ENCODE measurements around the gene DOCK11. TPM values are rescaled to one million over a fixed set of nuclear protein-coding genes. Genes with fewer than 3 reads are reported as not detected.

Gene DOCK11
- polyA plus RNA-seq, 4 donors, result 1.3 to 8.6 (median 4.0) TPM

GRCh38 chrX:118627084-118627758 is 131.6 kb downstream of the DOCK11 start:
- Histone ChIP-seq H3K27ac (ENCODE audit: low read depth in 1 of 3, low read length in 2 of 3) (no peak overlapping the region), H3K27me3 (ENCODE audit: control insufficient read depth in 3 of 3, insufficient read depth in 3 of 3, low read length in 3 of 3) (no peaks in the 10 kb centered on the region), H3K9me3 (ENCODE audit: control insufficient read depth in 2 of 2, insufficient read depth in 1 of 2, low read depth in 1 of 2, low read length in 1 of 2) (no peaks in the 10 kb centered on the region), H3K4me3 (ENCODE audit: low read depth in 1 of 3, low read length in 3 of 3) (no peak overlapping the region), H3K36me3 (ENCODE audit: control insufficient read depth in 3 of 3, insufficient read depth in 2 of 3, low read depth in 1 of 3, low read length in 3 of 3) (no peaks in the 10 kb centered on the region), H3K4me1 (ENCODE audit: control insufficient read depth in 3 of 3, insufficient read depth in 2 of 3, low read depth in 1 of 3, low read length in 2 of 3) (no peaks in the 10 kb centered on the region)
- DNase-seq (peak; percentile 6 to 7), FAIRE-seq (peak; percentile 19)
- WGBS, 3 donors, result 40 to 70% (median 43%) methylated on average over 5 of the region's 5 CpGs

- WGBS, 3 donors, result 77 to 93% (median 87%) methylated on average over 7 of the region's 7 CpGs
- FAIRE-seq (no peak), DNase-seq (no peak)
- no peaks in the 10 kb centered on the region for H3K36me3 ChIP-seq (ENCODE audit: control insufficient read depth in 3 of 3, insufficient read depth in 2 of 3, low read depth in 1 of 3, low read length in 3 of 3)
- no peaks in the 10 kb centered on the region for H3K4me1 ChIP-seq (ENCODE audit: control insufficient read depth in 3 of 3, insufficient read depth in 2 of 3, low read depth in 1 of 3, low read length in 2 of 3)
- no peak overlapping the region for H3K4me3 ChIP-seq (ENCODE audit: low read depth in 1 of 3, low read length in 3 of 3)
- no peaks in the 10 kb centered on the region for H3K27me3 ChIP-seq (ENCODE audit: control insufficient read depth in 3 of 3, insufficient read depth in 3 of 3, low read length in 3 of 3)
- H3K27ac ChIP-seq (ENCODE audit: low read depth in 1 of 3, low read length in 2 of 3), result no peak overlapping the region
- H3K9me3 ChIP-seq (ENCODE audit: control insufficient read depth in 2 of 2, insufficient read depth in 1 of 2, low read depth in 1 of 2, low read length in 1 of 2), result no peaks in the 10 kb centered on the region
Observed at GRCh38 chrX:118630848-118631247, 135.2 kb downstream of the DOCK11 start.

DNA sequence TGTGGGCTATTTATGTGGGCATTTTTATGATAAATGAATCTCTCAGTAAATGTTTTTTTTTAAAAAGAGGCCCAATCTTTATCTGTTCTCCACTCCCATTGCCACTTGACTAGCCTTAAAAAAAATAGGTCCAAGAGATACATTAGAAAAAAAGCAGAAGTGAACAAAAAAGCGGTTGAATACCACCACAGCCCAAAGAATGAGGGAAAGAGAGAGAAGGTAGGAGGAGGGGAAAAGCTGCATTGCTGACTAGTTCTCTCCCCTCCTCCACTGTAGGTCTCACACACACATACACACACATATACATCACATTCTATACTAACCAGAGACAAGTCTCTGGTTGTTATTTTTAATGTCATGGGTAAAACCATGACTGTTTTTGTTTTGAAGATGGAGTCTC is 136.0 kb downstream of the DOCK11 start:
- Histone ChIP-seq H3K27me3 (ENCODE audit: control insufficient read depth in 3 of 3, insufficient read depth in 3 of 3, low read length in 3 of 3) (no peaks in the 10 kb centered on the region), H3K9me3 (ENCODE audit: control insufficient read depth in 2 of 2, insufficient read depth in 1 of 2, low read depth in 1 of 2, low read length in 1 of 2) (no peaks in the 10 kb centered on the region), H3K27ac (ENCODE audit: low read depth in 1 of 3, low read length in 2 of 3) (no peak overlapping the region), H3K4me3 (ENCODE audit: low read depth in 1 of 3, low read length in 3 of 3) (no peak overlapping the region), H3K36me3 (ENCODE audit: control insufficient read depth in 3 of 3, insufficient read depth in 2 of 3, low read depth in 1 of 3, low read length in 3 of 3) (no peaks in the 10 kb centered on the region), H3K4me1 (ENCODE audit: control insufficient read depth in 3 of 3, insufficient read depth in 2 of 3, low read depth in 1 of 3, low read length in 2 of 3) (no peaks in the 10 kb centered on the region)
- DNase-seq (no peak), FAIRE-seq (no peak)
- WGBS, 3 donors, result 88 to 100% (median 89%) methylated on average over 1 of the region's 1 CpG

- no peaks in the 10 kb centered on the region for H3K4me1 ChIP-seq (ENCODE audit: control insufficient read depth in 3 of 3, insufficient read depth in 2 of 3, low read depth in 1 of 3, low read length in 2 of 3)
- DNase-seq (no peak), FAIRE-seq (no peak)
- 63 to 72% (median 70%) methylated on average over 4 of the region's 4 CpGs for WGBS, 3 donors
- H3K27ac ChIP-seq (ENCODE audit: low read depth in 1 of 3, low read length in 2 of 3), result no peak overlapping the region
- H3K27me3 ChIP-seq (ENCODE audit: control insufficient read depth in 3 of 3, insufficient read depth in 3 of 3, low read length in 3 of 3), result no peaks in the 10 kb centered on the region
- H3K9me3 ChIP-seq (ENCODE audit: control insufficient read depth in 2 of 2, insufficient read depth in 1 of 2, low read depth in 1 of 2, low read length in 1 of 2), result no peaks in the 10 kb centered on the region
- no peak overlapping the region for H3K4me3 ChIP-seq (ENCODE audit: low read depth in 1 of 3, low read length in 3 of 3)
- H3K36me3 ChIP-seq (ENCODE audit: control insufficient read depth in 3 of 3, insufficient read depth in 2 of 3, low read depth in 1 of 3, low read length in 3 of 3), result no peaks in the 10 kb centered on the region
Observed at GRCh38 chrX:118632862-118633261, 137.2 kb downstream of the DOCK11 start.

DNA sequence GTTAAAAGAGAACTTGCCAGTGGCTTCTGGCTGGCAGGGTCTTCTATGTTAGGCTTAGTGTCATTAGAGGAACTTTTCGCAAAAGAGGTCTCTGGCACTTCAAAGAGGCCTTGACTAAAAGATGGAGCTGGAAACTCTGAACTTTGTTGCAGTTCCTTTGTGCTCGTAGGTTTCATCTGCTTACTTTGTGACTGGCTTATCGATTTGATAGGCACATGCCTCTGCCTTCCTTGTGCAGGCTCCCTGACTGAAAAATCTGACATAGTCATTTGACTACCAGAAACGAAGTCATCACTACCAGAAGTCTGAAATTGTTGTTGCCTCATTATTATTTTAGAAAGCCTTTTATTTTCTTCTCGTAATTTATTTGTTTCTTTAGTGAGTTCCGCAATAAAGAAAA is 137.9 kb downstream of the DOCK11 start:
- no peak for FAIRE-seq
- Histone ChIP-seq H3K4me1 (ENCODE audit: control insufficient read depth in 3 of 3, insufficient read depth in 2 of 3, low read depth in 1 of 3, low read length in 2 of 3) (no peaks in the 10 kb centered on the region), H3K9me3 (ENCODE audit: control insufficient read depth in 2 of 2, insufficient read depth in 1 of 2, low read depth in 1 of 2, low read length in 1 of 2) (no peaks in the 10 kb centered on the region)

GRCh38 chrX:118634336-118634735 is 138.7 kb downstream of the DOCK11 start:
- no peaks in the 10 kb centered on the region for H3K36me3 ChIP-seq (ENCODE audit: control insufficient read depth in 3 of 3, insufficient read depth in 2 of 3, low read depth in 1 of 3, low read length in 3 of 3)
- H3K9me3 ChIP-seq (ENCODE audit: control insufficient read depth in 2 of 2, insufficient read depth in 1 of 2, low read depth in 1 of 2, low read length in 1 of 2), result no peaks in the 10 kb centered on the region
- 94 to 98% (median 96%) methylated on average over 18 of the region's 18 CpGs for WGBS, 3 donors
- no peak overlapping the region for H3K4me3 ChIP-seq (ENCODE audit: low read depth in 1 of 3, low read length in 3 of 3)
- no peaks in the 10 kb centered on the region for H3K27me3 ChIP-seq (ENCODE audit: control insufficient read depth in 3 of 3, insufficient read depth in 3 of 3, low read length in 3 of 3)
- no peak overlapping the region for H3K27ac ChIP-seq (ENCODE audit: low read depth in 1 of 3, low read length in 2 of 3)
- DNase-seq (no peak), FAIRE-seq (no peak)
- H3K4me1 ChIP-seq (ENCODE audit: control insufficient read depth in 3 of 3, insufficient read depth in 2 of 3, low read depth in 1 of 3, low read length in 2 of 3), result no peaks in the 10 kb centered on the region

More for the DNA sequence above, 137.9 kb downstream of the DOCK11 start:
- Histone ChIP-seq H3K27me3 (ENCODE audit: control insufficient read depth in 3 of 3, insufficient read depth in 3 of 3, low read length in 3 of 3) (no peaks in the 10 kb centered on the region), H3K4me3 (ENCODE audit: low read depth in 1 of 3, low read length in 3 of 3) (no peak overlapping the region), H3K36me3 (ENCODE audit: control insufficient read depth in 3 of 3, insufficient read depth in 2 of 3, low read depth in 1 of 3, low read length in 3 of 3) (no peaks in the 10 kb centered on the region), H3K27ac (ENCODE audit: low read depth in 1 of 3, low read length in 2 of 3) (no peak overlapping the region)
- DNase-seq, result no peak
- 81 to 88% (median 81%) methylated on average over 6 of the region's 6 CpGs for WGBS, 3 donors

- no peaks in the 10 kb centered on the region for H3K36me3 ChIP-seq (ENCODE audit: control insufficient read depth in 3 of 3, insufficient read depth in 2 of 3, low read depth in 1 of 3, low read length in 3 of 3)
- no peak for FAIRE-seq
- no peaks in the 10 kb centered on the region for H3K4me1 ChIP-seq (ENCODE audit: control insufficient read depth in 3 of 3, insufficient read depth in 2 of 3, low read depth in 1 of 3, low read length in 2 of 3)
- no peak overlapping the region for H3K4me3 ChIP-seq (ENCODE audit: low read depth in 1 of 3, low read length in 3 of 3)
- WGBS, 3 donors, result 32 to 44% (median 38%) methylated on average over 2 of the region's 2 CpGs
- H3K27ac ChIP-seq (ENCODE audit: low read depth in 1 of 3, low read length in 2 of 3), result no peak overlapping the region
- H3K9me3 ChIP-seq (ENCODE audit: control insufficient read depth in 2 of 2, insufficient read depth in 1 of 2, low read depth in 1 of 2, low read length in 1 of 2), result no peaks in the 10 kb centered on the region
- DNase-seq, result peak; percentile 7 to 26
- no peaks in the 10 kb centered on the region for H3K27me3 ChIP-seq (ENCODE audit: control insufficient read depth in 3 of 3, insufficient read depth in 3 of 3, low read length in 3 of 3)
Observed at GRCh38 chrX:118637997-118638396, 142.4 kb downstream of the DOCK11 start.

- Histone ChIP-seq H3K4me1 (ENCODE audit: control insufficient read depth in 3 of 3, insufficient read depth in 2 of 3, low read depth in 1 of 3, low read length in 2 of 3) (no peaks in the 10 kb centered on the region), H3K4me3 (ENCODE audit: low read depth in 1 of 3, low read length in 3 of 3) (no peak overlapping the region), H3K9me3 (ENCODE audit: control insufficient read depth in 2 of 2, insufficient read depth in 1 of 2, low read depth in 1 of 2, low read length in 1 of 2) (no peaks in the 10 kb centered on the region), H3K27me3 (ENCODE audit: control insufficient read depth in 3 of 3, insufficient read depth in 3 of 3, low read length in 3 of 3) (no peaks in the 10 kb centered on the region), H3K36me3 (ENCODE audit: control insufficient read depth in 3 of 3, insufficient read depth in 2 of 3, low read depth in 1 of 3, low read length in 3 of 3) (no peaks in the 10 kb centered on the region), H3K27ac (ENCODE audit: low read depth in 1 of 3, low read length in 2 of 3) (no peak overlapping the region)
- DNase-seq, result peak; percentile 50 to 57
- FAIRE-seq, result peak; percentile 67
- 13 to 38% (median 28%) methylated on average over 1 of the region's 1 CpG for WGBS, 3 donors
Observed at GRCh38 chrX:118644378-118644777, 148.8 kb downstream of the DOCK11 start.

DNA sequence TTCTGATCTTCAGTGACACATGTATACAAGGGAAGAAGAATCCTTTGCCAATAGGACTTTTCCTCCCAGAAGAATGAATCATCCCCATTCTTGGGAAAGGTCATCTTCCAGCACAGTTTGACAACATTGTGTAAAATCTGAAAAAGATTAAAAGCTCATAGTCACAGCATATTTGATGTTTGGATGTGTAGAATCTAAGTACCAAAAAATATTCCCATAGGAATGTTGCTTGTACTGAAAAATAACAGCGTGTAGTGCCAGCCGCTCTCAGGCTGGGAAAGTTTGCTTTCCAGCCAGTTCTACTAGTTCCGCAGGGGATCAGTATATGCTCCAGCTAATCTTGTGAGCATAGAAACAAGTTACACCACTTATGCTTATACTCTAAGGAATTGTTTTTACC is 157.1 kb downstream of the DOCK11 start:
- DNase-seq (no peak), FAIRE-seq (no peak)
- Histone ChIP-seq H3K9me3 (ENCODE audit: control insufficient read depth in 2 of 2, insufficient read depth in 1 of 2, low read depth in 1 of 2, low read length in 1 of 2) (no peaks in the 10 kb centered on the region), H3K27ac (ENCODE audit: low read depth in 1 of 3, low read length in 2 of 3) (no peak overlapping the region), H3K4me3 (ENCODE audit: low read depth in 1 of 3, low read length in 3 of 3) (no peak overlapping the region), H3K36me3 (ENCODE audit: control insufficient read depth in 3 of 3, insufficient read depth in 2 of 3, low read depth in 1 of 3, low read length in 3 of 3) (no peaks in the 10 kb centered on the region), H3K4me1 (ENCODE audit: control insufficient read depth in 3 of 3, insufficient read depth in 2 of 3, low read depth in 1 of 3, low read length in 2 of 3) (no peaks in the 10 kb centered on the region), H3K27me3 (ENCODE audit: control insufficient read depth in 3 of 3, insufficient read depth in 3 of 3, low read length in 3 of 3) (no peaks in the 10 kb centered on the region)
- 79 to 90% (median 85%) methylated on average over 3 of the region's 3 CpGs for WGBS, 3 donors

Measured in small intestine (tissue), 7 donors.